VCaP (cell line): Measurements from ENCODE around the gene NKAIN2.

Source experiments
- H3K27ac ChIP-seq: fragments of 450-650 bp; 2 replicates; pipeline ENCODE4 v1.5.1; 2017
- TF ChIP-seq, protein P1 (sequence below): fragments of 450-650 bp; conservative IDR thresholded peaks from 2 replicates; pipeline ENCODE4 v1.5.1; 2017; ENCODE audit warnings: mild to moderate bottlenecking, moderate library complexity

The NKAIN2 gene

DNA sequence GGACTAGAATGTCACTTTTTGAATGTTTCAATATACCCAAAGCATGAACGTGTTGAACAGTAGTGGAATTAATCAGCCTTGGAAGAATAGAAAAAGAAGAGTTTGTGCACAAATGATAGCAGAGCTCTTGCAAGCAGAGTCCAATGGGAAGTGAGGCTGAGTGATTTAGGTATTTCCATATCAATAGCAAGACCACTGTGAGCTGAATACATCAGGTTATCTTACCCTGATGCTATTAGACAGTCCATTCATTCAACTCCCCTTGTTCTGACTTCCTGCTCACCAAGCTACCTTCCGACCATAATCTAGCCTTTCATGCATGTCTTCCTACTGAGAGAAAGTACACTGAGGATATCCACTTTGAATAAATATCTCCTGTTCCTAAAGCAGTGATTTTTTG lies 809.4 kb downstream of the NKAIN2 start:
- TF ChIP-seq, protein P1, sequence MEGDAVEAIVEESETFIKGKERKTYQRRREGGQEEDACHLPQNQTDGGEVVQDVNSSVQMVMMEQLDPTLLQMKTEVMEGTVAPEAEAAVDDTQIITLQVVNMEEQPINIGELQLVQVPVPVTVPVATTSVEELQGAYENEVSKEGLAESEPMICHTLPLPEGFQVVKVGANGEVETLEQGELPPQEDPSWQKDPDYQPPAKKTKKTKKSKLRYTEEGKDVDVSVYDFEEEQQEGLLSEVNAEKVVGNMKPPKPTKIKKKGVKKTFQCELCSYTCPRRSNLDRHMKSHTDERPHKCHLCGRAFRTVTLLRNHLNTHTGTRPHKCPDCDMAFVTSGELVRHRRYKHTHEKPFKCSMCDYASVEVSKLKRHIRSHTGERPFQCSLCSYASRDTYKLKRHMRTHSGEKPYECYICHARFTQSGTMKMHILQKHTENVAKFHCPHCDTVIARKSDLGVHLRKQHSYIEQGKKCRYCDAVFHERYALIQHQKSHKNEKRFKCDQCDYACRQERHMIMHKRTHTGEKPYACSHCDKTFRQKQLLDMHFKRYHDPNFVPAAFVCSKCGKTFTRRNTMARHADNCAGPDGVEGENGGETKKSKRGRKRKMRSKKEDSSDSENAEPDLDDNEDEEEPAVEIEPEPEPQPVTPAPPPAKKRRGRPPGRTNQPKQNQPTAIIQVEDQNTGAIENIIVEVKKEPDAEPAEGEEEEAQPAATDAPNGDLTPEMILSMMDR: no peak
- no peak overlapping the region for H3K27ac ChIP-seq

DNA sequence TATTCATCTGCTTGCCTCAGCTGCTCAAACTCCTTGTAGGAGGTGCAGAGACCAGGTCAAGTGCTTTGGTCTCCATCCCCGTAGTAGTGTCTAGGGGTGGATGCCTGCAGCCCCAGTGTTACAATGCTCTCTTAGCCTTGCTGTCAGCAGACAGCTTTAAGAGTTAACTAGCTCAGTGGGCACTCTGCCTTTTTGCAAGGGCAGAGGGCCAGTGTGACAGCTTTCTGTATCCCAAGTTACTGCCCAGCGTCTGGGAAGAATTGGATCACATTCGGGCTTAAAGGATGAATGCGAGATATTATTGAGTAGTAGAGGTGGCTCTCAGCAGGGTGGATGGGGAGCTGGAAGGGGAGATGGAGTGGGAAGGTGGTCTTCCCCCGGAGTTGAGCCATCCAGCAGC lies 818.7 kb downstream of the NKAIN2 start:
- H3K27ac ChIP-seq: no peak overlapping the region
- TF ChIP-seq, protein P1: no peak

DNA sequence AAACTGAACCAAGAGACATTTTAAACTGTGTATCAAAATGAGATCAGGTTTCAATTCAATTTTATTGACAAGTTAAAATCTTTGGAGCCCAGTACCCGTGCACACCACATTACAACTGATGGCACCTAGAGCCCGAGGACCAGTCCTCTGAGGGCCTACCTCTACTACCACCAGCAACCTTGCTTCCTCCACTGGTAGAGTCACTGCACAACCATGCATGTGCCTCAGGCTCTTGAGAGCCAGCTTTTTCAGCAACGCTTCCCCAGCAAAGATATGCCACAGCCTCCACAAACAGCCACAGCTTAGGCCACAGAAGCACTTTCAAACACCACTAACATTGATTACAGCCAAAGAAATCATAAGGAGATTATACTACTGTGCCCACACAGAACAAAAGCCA lies 830.0 kb downstream of the NKAIN2 start:
- no peak overlapping the region for H3K27ac ChIP-seq
- TF ChIP-seq, protein P1: no peak

DNA sequence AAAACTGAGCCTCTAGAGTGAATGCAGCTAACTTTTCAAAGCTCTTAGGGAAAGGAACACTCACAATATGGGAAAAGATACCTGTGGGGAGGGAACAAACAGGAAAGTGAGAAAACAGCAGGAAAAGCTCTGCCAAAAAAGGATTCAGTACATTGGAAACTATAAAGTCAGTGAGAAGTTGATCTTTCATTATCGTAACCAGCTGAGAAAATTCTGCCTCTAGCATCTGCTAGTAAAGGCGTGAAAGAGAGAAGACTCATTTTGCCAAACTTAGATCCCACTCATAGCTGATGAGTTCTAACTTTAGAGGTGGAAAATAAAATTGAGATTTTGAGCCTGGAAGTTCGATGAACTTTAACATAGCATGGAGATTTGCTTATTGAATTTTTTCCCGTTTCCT lies 836.8 kb downstream of the NKAIN2 start:
- TF ChIP-seq, protein P1: no peak
- H3K27ac ChIP-seq: no peak overlapping the region

DNA sequence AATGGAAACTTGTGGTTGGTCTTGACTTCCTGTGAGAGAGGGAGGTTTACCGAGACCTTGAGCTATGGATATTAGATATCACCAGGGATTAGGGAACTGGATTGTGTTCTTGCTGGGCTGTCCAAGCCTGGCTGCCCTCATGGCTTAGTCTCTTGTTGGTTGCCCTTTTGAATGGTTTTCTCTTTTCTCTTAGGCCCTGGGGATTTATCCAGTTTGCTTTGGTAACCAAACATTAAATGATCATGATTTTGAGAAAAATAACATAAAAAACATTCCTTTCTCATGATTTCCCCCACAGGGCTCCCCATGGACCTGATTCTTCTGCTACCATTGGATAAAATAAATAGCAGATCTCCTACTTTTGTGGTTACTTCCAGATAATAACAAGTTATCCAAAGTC lies 852.2 kb downstream of the NKAIN2 start:
- TF ChIP-seq, protein P1: no peak
- H3K27ac ChIP-seq: no peak overlapping the region

DNA sequence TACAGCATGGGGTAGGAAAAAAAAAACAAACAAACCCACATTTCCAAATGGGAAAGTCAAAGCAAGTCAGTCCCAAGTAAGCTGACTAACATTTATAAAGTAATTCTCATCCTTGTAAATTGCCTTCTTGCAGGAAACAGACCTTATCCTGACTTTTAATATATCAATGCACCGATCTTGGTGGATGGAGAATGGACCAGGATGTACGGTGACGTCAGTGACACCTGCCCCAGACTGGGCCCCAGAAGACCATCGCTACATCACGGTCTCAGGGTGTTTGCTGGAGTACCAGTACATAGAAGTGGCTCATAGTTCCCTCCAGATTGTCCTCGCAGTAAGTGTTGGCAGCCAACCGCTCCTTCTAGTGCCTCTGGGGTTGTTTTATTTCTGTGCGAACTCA lies 854.4 kb downstream of the NKAIN2 start:
- H3K27ac ChIP-seq: no peak overlapping the region
- TF ChIP-seq, protein P1: no peak

DNA sequence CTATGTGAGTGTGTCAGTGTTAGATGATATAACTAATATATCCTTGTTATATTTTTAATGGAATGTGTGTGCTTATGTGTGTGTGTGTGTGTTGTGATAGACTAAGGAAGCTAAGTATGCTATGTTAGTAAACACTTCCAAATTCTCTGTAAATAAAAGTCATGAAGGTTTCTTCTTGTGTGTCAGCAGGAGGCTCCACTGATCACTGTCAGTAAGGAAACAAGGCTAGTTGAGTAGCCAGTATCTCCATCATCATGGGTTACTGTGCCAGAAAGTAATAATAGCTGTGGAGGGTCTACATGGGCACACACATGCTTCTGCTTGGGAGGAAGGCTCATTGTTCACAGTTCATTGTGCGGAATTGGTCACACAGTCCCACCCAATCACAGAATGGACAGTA lies 855.8 kb downstream of the NKAIN2 start:
- TF ChIP-seq, protein P1: no peak
- H3K27ac ChIP-seq: no peak overlapping the region

DNA sequence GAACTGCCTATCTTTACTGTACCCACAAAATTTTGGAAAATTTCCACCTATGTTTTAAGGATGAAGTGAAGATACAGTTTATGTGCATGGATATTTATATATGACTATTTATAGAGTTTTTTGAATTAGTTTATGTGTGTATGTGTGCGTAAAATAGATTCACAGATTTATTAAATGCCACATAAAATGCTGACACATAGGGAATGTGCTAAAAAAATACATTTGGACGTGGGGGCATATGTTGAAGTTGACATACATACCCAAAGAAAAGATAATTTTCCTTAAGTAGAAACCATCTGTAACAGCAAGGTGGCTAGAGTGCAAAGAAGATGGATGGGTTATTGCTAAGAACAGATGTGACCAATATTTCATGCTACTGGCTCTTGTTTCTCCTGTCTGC lies 856.5 kb downstream of the NKAIN2 start:
- TF ChIP-seq, protein P1: no peak
- H3K27ac ChIP-seq: no peak overlapping the region
